Renal cortex interstitium (tissue), 15 donors: ENCODE results near the gene CDCA8. TPM values are rescaled to one million over a fixed set of nuclear protein-coding genes. Genes with fewer than 3 reads are reported as not detected.
A peak's percentile ranks its signal among the peaks of the same experiment; 100 is the strongest.

Experiments
- DNase-seq, 11 donors: peaks; one replicate each; pipeline ENCODE4 v3.0.0-alpha.2; 2013; ENCODE audit warnings: low read depth in 9 of 11, low spot score in 4 of 11; ENCODE audit errors: extremely low read depth in 1 of 11
- long read RNA-seq, 16 experiments: transcript quantifications; one replicate each; lab custom pipeline, GENCODE V29; 2026
- polyA plus RNA-seq, 3 donors: library from polyadenylated mRNA; unstranded; fragments of 120-200 nt; gene quantifications; one replicate each; pipeline ENCODE4 v1.2.1, GENCODE V29; 2013; ENCODE audit not compliant: insufficient read length in 3 of 3

The CDCA8 gene
- 10 to 100 TPM; 12.5 to 21.8 (median 21.3) TPM for polyA plus RNA-seq
- long read RNA-seq, donor 1, partial matches to known transcripts, result 0 of 3 reads
- long read RNA-seq, donor 1, other reads (novel, unspliced or antisense), result 0 of 3 reads
- long read RNA-seq, donor 2, partial matches to known transcripts, result 0 of 1 reads
- long read RNA-seq, donor 2, other reads (novel, unspliced or antisense), result 0 of 1 reads
- long read RNA-seq, donor 3, transcript CDCA8-202 (10 exons, 2,469 nt), result major isoform, 9 of 9 reads
- long read RNA-seq, donor 3, partial matches to known transcripts, result 0 of 9 reads
- long read RNA-seq, donor 3, other reads (novel, unspliced or antisense), result 0 of 9 reads
- long read RNA-seq, donor 4, transcript CDCA8-202 (10 exons, 2,469 nt), result major isoform, 6 of 6 reads
- long read RNA-seq, donor 4, partial matches to known transcripts, result 0 of 6 reads
- long read RNA-seq, donor 4, other reads (novel, unspliced or antisense), result 0 of 6 reads
- long read RNA-seq, donor 5, result 0 reads
- long read RNA-seq, donor 6, partial matches to known transcripts, result 0 of 3 reads
- long read RNA-seq, donor 6, other reads (novel, unspliced or antisense), result 0 of 3 reads
- long read RNA-seq, donor 7, partial matches to known transcripts, result 0 of 4 reads
- long read RNA-seq, donor 7, other reads (novel, unspliced or antisense), result 0 of 4 reads
- long read RNA-seq, donor 8, transcript CDCA8-202 (10 exons, 2,469 nt), result major isoform, 9 of 10 reads
- long read RNA-seq, donor 8, partial matches to known transcripts, result 0 of 10 reads
- long read RNA-seq, donor 8, other reads (novel, unspliced or antisense), result 0 of 10 reads
- long read RNA-seq, donor 9, partial matches to known transcripts, result 0 of 4 reads
- long read RNA-seq, donor 9, other reads (novel, unspliced or antisense), result 0 of 4 reads
- long read RNA-seq, donor 10, transcript CDCA8-202 (10 exons, 2,469 nt), result major isoform, 6 of 7 reads
- long read RNA-seq, donor 10, partial matches to known transcripts, result 0 of 7 reads
- long read RNA-seq, donor 10, other reads (novel, unspliced or antisense), result 0 of 7 reads
- long read RNA-seq, donor 11, partial matches to known transcripts, result 0 of 4 reads
- long read RNA-seq, donor 11, other reads (novel, unspliced or antisense), result 0 of 4 reads
- long read RNA-seq, donor 12, result 0 reads
- long read RNA-seq, donor 13, transcript CDCA8-202 (10 exons, 2,469 nt), result major isoform, 6 of 6 reads
- long read RNA-seq, donor 13, partial matches to known transcripts, result 0 of 6 reads
- long read RNA-seq, donor 13, other reads (novel, unspliced or antisense), result 0 of 6 reads
- long read RNA-seq, donor 14, partial matches to known transcripts, result 0 of 4 reads
- long read RNA-seq, donor 14, other reads (novel, unspliced or antisense), result 0 of 4 reads
- long read RNA-seq, donor 15, partial matches to known transcripts, result 0 of 3 reads
- long read RNA-seq, donor 15, other reads (novel, unspliced or antisense), result 0 of 3 reads
- long read RNA-seq, donor 16, transcript CDCA8-202 (10 exons, 2,469 nt), result major isoform, 17 of 21 reads
- long read RNA-seq, donor 16, partial matches to known transcripts, result 0 of 21 reads
- long read RNA-seq, donor 16, other reads (novel, unspliced or antisense), result 0 of 21 reads

GRCh38 chr1:37692078-37692833, at the start of gene CDCA8:
Gene CDCA8, plus strand, starts transcription at chr1:37692516. Its CDS starts 175 bp downstream, at chr1:37692691.
- DNase-seq, result peak; percentile 90 to 98 (median 96)

GRCh38 chr1:37647281-37647680, 45.0 kb upstream of the CDCA8 start:
- DNase-seq, result no peak

- DNase-seq, result no peak
Measured at GRCh38 chr1:37650173-37650572, 42.1 kb upstream of the CDCA8 start.

- DNase-seq, result no peak
Measured at GRCh38 chr1:37650721-37651120, 41.6 kb upstream of the CDCA8 start.

GRCh38 chr1:37651803-37652202, 40.5 kb upstream of the CDCA8 start:
- no peak for DNase-seq

- no peak for DNase-seq
Measured at GRCh38 chr1:37652976-37653375, 39.3 kb upstream of the CDCA8 start.

- no peak for DNase-seq
Measured at GRCh38 chr1:37653906-37654305, 38.4 kb upstream of the CDCA8 start.

- no peak for DNase-seq
Measured at GRCh38 chr1:37655274-37655673, 37.0 kb upstream of the CDCA8 start.

- DNase-seq, result no peak
Measured at GRCh38 chr1:37656026-37656425, 36.3 kb upstream of the CDCA8 start.

- no peak for DNase-seq
Measured at GRCh38 chr1:37656881-37657280, 35.4 kb upstream of the CDCA8 start.

- no peak for DNase-seq
Measured at GRCh38 chr1:37657620-37658412, 34.5 kb upstream of the CDCA8 start.

GRCh38 chr1:37658486-37658885, 33.8 kb upstream of the CDCA8 start:
- no peak for DNase-seq

- DNase-seq, result no peak
Measured at GRCh38 chr1:37660664-37661063, 31.7 kb upstream of the CDCA8 start.

GRCh38 chr1:37661401-37661800, 30.9 kb upstream of the CDCA8 start:
- DNase-seq, result no peak

- no peak for DNase-seq
Measured at GRCh38 chr1:37662031-37662755, 30.1 kb upstream of the CDCA8 start.

- no peak for DNase-seq
Measured at GRCh38 chr1:37663426-37664000, 28.8 kb upstream of the CDCA8 start.
